Osteocyte (in vitro differentiated cells): ENCODE results near the gene RFLNA. TPM values are rescaled to one million over a fixed set of nuclear protein-coding genes. Genes with fewer than 3 reads are reported as not detected.
A peak's percentile ranks its signal among the peaks of the same experiment; 100 is the strongest.

Experiments used
- DNase-seq: peaks from one replicate; pipeline ENCODE4 v3.0.0; 2021; ENCODE audit warnings: mixed read lengths; ENCODE audit not compliant: unreplicated experiment; ENCODE audit errors: extremely low spot score
- H3K27ac Mint-ChIP-seq: one replicate; pipeline ENCODE4 v1.8.0; 2021; ENCODE audit warnings: mild to moderate bottlenecking, mixed read lengths; ENCODE audit not compliant: unreplicated experiment
- H3K27me3 Mint-ChIP-seq: one replicate; pipeline ENCODE4 v1.8.0; 2021; ENCODE audit warnings: mixed read lengths; ENCODE audit not compliant: unreplicated experiment
- H3K36me3 Mint-ChIP-seq: one replicate; pipeline ENCODE4 v1.8.0; 2021; ENCODE audit warnings: mixed read lengths; ENCODE audit not compliant: unreplicated experiment
- H3K4me1 Mint-ChIP-seq: one replicate; pipeline ENCODE4 v1.8.0; 2021; ENCODE audit warnings: mixed read lengths; ENCODE audit not compliant: unreplicated experiment
- H3K4me3 Mint-ChIP-seq: one replicate; pipeline ENCODE4 v1.8.0; 2021; ENCODE audit warnings: mild to moderate bottlenecking, moderate library complexity, mixed read lengths; ENCODE audit not compliant: unreplicated experiment
- H3K9me3 Mint-ChIP-seq: one replicate; pipeline ENCODE4 v1.8.0; 2021; ENCODE audit warnings: mixed read lengths; ENCODE audit not compliant: unreplicated experiment
- CTCF ChIP-seq: fragments of 200-600 bp; sonication (generic); IDR thresholded peaks from 2 replicates; pipeline ENCODE4 v1.5.0; 2021; ENCODE audit warnings: antibody characterized with exemption, mild to moderate bottlenecking, moderate library complexity
- total RNA-seq: library from RNA; stranded (reverse); gene quantifications from 2 replicates; pipeline ENCODE4 v1.2.1, GENCODE V29; 2021

RFLNA gene
- total RNA-seq, 1 donor from 2014 or later: 0.91 TPM

DNA sequence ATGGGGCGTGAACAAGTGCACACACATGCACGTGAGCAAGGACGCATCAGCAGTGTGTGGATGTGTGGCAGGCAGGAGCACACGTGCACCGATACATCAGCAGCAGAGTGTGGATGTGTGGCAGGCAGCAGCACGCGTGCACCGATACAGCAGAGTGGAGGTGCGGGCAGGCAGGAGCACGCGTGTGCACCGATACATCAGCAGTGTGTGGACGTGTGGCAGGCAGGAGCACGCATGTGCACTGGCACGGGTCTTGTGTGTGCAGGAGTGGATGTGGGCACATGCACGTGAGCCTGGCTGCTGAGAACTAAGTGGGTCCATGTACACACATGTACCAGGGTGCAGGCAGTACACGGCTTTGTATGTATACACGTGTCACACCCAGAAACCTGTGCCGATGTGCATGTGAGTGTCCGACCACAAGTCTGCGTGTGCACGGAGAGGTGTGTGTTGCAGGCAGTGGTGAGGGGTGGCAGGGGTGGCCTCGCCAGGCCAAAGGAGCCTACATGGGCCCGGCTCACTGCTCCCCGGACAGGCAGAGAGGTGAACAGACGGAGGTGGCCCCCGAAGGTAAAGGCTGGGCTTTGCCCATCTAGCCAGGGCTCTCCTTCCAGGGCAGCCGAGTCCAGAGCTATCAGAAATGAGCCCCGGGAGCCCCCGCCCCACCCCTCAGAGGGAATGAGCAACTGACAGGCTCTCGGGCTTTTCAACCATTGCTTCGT lies 53.9 kb downstream of the RFLNA start:
- no peaks in the 10 kb centered on the region for H3K9me3 Mint-ChIP-seq
- H3K27ac Mint-ChIP-seq: no peak overlapping the region
- H3K4me3 Mint-ChIP-seq: no peak overlapping the region

DNA sequence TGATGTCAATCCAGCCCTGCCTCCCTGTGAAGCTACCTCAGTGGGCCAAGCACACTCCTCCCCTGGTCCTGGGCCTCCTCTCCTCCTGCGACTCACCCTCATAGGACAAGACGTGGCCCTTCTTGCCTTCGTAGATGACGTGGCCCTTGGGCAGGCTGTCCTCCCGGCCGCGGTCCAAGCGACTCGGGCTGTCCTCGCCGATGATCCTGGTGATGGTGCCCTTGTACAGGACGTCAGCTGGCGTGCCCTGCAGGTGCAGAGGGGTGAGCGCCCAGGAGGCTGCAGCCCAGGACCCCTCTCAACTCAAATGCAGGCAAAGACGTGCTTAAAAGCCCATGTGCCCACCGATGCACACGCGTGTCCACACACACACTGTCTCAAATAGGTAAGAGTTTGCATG lies 55.6 kb downstream of the RFLNA start:
- Mint-ChIP-seq H3K4me1 (peaks cover 10% of the 10 kb centered on the region), H3K36me3 (peaks cover 34% of the 10 kb centered on the region), H3K27ac (peak overlapping the region; percentile 47), H3K9me3 (no peaks in the 10 kb centered on the region), H3K4me3 (no peak overlapping the region), H3K27me3 (no peaks in the 10 kb centered on the region)
- TF ChIP-seq CTCF: no peak
- DNase-seq: no peak

More for the DNA sequence above, 53.9 kb downstream of the RFLNA start:
- DNase-seq: no peak
- Mint-ChIP-seq H3K4me1 (peaks cover 10% of the 10 kb centered on the region), H3K27me3 (no peaks in the 10 kb centered on the region), H3K36me3 (peaks cover 36% of the 10 kb centered on the region)
- TF ChIP-seq CTCF: no peak

GRCh38 chr12:124351422-124351821 lies 56.5 kb downstream of the RFLNA start:
- peaks cover 33% of the 10 kb centered on the region for H3K36me3 Mint-ChIP-seq
- peaks cover 10% of the 10 kb centered on the region for H3K4me1 Mint-ChIP-seq
- H3K9me3 Mint-ChIP-seq: no peaks in the 10 kb centered on the region
- no peak overlapping the region for H3K27ac Mint-ChIP-seq
- TF ChIP-seq CTCF: no peak
- no peak for DNase-seq
- H3K4me3 Mint-ChIP-seq: no peak overlapping the region
- no peaks in the 10 kb centered on the region for H3K27me3 Mint-ChIP-seq

DNA sequence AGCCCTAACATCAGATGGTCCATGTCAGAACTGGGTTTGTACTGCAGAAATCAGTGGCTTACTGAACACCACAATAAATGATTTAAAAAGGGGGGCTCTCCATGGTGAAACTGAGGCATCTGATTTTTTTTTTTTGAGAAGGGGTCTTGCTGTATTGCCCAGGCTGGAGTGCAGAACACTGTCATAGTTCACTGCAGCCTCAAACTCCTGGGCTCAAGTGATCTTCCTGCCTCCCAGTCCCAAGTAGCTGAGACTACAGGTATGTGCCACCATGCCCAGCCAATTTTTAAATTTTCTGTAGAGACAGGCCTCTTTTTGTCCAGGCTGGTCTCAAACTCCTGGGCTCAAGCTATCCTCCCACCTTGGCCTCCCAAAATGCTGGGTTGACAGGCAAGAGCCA lies 57.4 kb downstream of the RFLNA start:
- no peak for TF ChIP-seq CTCF

DNA sequence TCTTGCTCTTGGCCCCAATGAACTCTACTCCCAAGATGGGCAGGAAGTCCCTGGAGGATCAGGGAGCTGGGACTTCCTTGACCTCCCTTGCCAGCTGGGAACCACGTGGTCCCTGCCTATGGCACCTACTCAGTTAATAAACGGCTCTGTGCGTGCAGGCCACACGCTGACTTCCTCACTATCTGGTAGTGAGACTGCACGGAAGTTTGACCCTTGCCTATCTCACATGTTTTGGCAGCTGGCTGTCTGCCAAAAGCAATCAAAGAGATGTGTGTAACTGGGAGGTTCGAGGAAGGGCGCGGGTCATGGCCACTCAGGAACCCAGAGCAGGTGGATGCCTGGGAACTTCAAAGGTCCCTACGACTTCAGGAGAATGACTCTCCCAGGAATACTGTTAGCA lies 57.9 kb downstream of the RFLNA start:
- Mint-ChIP-seq H3K27me3 (no peaks in the 10 kb centered on the region), H3K27ac (peak overlapping the region; percentile 41), H3K4me1 (peaks cover 10% of the 10 kb centered on the region), H3K9me3 (no peaks in the 10 kb centered on the region), H3K4me3 (no peak overlapping the region), H3K36me3 (peaks cover 39% of the 10 kb centered on the region)
- no peak for DNase-seq
- no peak for TF ChIP-seq CTCF

More for the DNA sequence above, 57.4 kb downstream of the RFLNA start:
- Mint-ChIP-seq H3K27ac (peak overlapping the region; percentile 38), H3K36me3 (peaks cover 34% of the 10 kb centered on the region), H3K27me3 (no peaks in the 10 kb centered on the region), H3K4me1 (peaks cover 10% of the 10 kb centered on the region), H3K4me3 (no peak overlapping the region), H3K9me3 (no peaks in the 10 kb centered on the region)
- no peak for DNase-seq
